Activated T-cell treated with anti-CD3 and anti-CD28 coated beads, Interleukin-2, amount 50 U/mL, for 48 hours (primary cell): ENCODE results near the gene RPL11.
"Not testable (repeated sequence)": the region's sequence is repeated elsewhere in the genome, so short reads cannot be mapped to it uniquely, and the experiment has no call there.

Experiments used
- DNase-seq, 2 experiments: peaks; one replicate each; pipeline ENCODE4 v3.0.0-alpha.2; 2020

Gene RPL11

DNA sequence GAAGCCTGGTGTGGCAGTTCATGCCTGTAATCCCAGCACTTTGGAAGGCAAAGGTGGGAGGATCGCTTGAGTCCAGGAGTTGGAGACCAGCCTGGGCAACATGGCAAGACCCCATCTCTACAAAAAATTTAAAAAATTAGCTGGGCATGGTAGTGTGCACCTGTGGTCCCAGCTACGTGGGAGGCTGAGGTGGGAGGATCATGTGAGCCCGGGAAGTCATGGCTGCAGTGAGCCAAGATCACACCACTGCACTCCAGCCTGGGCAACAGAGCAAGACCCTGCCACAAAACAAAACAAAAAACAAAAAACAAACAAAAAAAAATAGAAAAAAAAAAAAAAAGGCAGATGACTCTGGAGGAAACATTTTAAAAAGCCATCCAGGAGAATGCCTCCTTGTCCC is 3.9 kb upstream of the RPL11 start:
- not testable (repeated sequence) for DNase-seq

- not testable (repeated sequence) for DNase-seq
Measured at GRCh38 chr1:23688281-23688680, 3.3 kb upstream of the RPL11 start.

DNA sequence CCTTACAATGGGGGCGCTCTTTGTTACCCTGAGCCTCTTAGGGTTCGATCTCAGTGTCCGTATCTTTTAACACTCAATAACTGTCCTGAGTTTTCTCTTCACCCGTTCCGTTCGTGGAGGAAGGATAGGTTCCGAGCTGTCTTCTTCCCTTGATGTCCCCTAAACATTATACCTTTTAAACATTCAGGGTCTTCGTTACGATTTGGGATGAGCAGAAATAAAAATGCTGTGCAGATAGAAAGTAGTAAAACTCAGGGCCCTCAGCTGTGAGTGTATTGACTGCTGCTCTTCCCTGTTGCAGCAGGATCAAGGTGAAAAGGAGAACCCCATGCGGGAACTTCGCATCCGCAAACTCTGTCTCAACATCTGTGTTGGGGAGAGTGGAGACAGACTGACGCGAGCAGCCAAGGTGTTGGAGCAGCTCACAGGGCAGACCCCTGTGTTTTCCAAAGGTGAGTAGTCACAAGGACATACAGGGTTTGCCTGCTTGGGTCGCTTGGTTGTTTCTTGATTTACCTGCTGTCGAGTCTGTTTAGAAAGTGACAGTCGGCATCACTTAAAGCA is 784 bp downstream of the RPL11 start:
- DNase-seq, result peak; percentile 37 to 38

DNA sequence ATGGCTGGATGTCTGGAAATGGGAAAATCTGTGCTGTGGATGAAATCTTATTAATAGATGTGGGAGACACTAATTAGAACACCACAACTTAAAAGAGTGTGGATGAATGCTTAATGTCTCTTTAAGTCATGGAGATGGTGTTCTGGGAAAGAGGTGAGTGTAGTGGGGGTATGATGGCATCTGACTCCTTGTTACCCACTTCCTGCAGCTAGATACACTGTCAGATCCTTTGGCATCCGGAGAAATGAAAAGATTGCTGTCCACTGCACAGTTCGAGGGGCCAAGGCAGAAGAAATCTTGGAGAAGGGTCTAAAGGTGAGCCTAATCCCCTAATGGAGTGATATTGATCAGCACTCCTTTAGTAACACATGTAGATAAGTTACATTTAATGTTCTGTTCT is 2.0 kb downstream of the RPL11 start:
- no peak for DNase-seq

DNA sequence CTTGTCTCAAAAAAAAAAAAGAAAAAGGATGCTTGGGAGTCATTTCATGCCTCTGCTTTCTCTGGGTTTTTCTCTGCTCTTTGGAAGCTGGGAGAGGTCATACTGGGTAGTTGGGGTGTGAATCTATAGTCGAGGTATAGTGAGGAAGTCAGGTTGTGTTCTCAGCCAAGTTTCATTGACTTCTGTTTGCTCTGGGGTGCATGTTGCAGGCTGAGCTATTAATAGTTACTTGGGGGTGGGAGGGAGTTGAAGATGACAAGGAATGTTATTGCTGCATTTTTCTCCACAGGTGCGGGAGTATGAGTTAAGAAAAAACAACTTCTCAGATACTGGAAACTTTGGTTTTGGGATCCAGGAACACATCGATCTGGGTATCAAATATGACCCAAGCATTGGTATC is 2.8 kb downstream of the RPL11 start:
- DNase-seq, result no peak

- DNase-seq, result no peak
Measured at GRCh38 chr1:23695667-23696066, 4.1 kb downstream of the RPL11 start.

- DNase-seq, result peak in 1 of 2 experiments; percentile 23
Measured at GRCh38 chr1:23696335-23696989, 4.9 kb downstream of the RPL11 start.

GRCh38 chr1:23698466-23698865 is 6.9 kb downstream of the RPL11 start:
- no peak for DNase-seq

GRCh38 chr1:23699280-23700179 is 7.9 kb downstream of the RPL11 start:
- peak; percentile 54 to 55 for DNase-seq

DNA sequence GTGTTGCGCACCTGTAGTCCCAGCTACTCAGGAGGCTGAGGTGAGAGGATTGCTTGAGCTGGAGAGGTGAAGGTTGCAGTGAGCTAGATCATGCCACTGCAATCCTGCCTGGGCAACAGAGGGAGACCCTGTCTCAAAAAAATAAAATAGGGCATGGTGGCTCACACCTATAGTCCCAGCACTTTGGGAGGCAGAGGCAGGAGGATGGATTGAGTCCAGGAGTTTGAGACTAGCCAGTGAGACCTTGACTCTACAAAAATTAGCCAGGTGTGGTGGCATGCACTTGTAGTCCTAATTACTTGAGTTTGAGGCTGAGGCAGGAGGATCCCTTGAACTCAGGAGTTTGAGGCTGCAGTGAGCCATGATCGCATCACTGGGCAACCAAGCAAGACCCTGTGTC is 9.7 kb downstream of the RPL11 start:
- peak in 1 of 2 experiments; percentile 22 for DNase-seq

GRCh38 chr1:23701996-23702395 is 10.4 kb downstream of the RPL11 start:
- no peak for DNase-seq

- DNase-seq, result no peak
Measured at GRCh38 chr1:23704834-23705495, 13.4 kb downstream of the RPL11 start.

DNA sequence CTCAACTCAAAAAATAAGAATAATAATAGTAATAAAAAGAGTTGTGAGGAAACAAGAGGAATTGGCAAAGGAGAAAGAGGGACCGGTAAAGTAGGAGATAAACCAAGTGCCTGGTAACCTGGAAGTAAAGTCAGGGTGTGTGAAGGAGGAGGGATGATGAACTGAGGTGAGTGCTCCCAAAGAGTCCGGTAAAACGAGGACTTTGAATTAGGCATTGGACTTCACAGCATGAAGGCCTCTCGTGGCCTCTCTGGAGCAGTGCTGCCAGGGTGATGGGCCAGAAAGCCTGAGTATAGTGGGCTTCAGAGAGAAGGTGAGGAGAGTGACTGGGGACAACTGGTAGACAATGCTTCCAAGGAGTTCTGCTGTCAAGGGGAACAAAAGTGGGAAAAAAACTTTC is 17.6 kb downstream of the RPL11 start:
- no peak for DNase-seq

- DNase-seq, result no peak
Measured at GRCh38 chr1:23718482-23718881, 26.9 kb downstream of the RPL11 start.

DNA sequence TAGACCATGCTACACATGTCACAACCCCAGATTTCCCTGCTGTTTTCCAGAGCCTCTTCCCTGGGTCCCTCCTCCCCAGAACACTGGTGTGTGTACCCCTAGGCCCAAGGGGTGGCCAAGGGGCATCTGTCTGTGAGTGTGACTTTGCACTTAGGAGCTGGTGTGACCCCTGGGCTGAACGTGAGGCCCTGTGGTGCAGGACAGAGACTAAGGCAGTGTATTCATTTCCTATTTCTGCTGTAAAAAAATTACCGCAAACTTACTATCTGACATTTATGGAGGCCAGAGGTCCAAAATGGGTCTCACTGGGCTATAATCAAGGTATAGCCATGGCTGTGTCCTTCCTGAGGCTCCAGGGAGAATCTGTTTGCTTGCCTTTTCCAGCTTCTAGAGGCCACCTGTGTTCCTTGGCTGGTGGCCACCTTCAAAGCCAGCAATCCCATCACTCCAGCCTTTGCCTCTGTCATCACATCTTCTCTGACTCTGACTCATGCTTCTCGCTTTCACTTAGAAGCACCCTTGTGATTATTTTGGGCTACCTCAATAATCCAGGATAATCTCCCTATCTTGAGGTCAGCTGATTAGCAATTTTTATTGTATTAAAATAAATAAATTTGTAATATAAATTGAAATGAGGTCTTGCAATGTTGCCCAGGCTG is 27.7 kb downstream of the RPL11 start:
- DNase-seq, result no peak

DNA sequence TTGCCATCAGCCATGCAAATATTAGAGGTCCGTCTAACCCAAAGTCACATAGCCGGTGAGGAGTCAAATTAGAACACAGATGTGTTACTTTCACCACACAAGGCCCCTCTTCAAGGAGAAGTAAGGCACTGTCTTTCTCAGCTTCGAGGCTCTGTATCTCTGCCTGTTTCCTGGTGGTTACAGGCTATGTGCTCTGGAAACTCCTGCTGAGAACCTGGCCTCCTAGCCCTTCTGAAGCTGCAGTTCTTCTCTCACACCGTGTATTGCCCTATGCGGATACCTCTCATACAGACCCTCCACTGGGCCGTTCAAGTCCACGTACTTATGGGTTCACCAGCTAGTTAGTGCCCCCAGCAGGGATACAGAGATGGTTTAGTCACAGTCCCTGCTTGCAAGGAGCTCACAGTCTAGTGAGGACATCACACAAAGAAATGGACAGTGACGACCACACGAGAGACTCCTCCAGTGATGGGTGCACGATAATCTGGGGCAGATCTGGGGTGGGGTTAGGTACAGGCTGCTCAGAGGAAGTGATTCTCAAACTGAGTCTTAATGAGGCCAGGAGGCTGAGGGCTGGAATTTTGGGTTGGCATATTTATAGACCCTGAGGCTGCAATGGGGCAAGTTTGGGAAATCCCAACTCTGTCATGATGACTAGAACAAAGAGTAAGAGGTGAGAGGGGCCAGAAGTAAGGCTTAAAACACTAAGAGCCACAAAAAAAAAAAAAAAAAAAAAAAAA is 28.8 kb downstream of the RPL11 start:
- peak; percentile 53 to 57 for DNase-seq

DNA sequence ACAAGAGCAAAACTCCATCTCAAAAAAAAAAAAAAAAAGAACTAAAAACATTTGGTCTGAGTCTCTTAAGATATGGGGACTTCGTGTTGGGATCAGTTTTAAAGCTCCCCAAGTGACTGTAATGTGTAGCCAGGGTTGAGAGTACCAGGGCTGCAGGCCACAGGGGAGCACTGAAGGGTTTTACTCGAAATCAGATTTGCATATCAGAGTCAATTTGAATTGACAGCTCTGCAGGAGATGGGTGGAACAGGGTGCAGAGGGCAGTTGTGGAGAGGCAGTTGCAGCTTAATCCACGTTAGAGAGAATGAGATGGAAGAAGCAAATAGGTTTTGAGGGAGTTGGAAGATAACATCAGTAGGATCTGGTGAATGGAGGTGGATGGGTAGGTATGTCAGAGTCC is 31.0 kb downstream of the RPL11 start:
- no peak for DNase-seq

GRCh38 chr1:23726686-23727085 is 35.1 kb downstream of the RPL11 start:
- no peak for DNase-seq

GRCh38 chr1:23727362-23727811 is 35.8 kb downstream of the RPL11 start:
- no peak for DNase-seq

DNA sequence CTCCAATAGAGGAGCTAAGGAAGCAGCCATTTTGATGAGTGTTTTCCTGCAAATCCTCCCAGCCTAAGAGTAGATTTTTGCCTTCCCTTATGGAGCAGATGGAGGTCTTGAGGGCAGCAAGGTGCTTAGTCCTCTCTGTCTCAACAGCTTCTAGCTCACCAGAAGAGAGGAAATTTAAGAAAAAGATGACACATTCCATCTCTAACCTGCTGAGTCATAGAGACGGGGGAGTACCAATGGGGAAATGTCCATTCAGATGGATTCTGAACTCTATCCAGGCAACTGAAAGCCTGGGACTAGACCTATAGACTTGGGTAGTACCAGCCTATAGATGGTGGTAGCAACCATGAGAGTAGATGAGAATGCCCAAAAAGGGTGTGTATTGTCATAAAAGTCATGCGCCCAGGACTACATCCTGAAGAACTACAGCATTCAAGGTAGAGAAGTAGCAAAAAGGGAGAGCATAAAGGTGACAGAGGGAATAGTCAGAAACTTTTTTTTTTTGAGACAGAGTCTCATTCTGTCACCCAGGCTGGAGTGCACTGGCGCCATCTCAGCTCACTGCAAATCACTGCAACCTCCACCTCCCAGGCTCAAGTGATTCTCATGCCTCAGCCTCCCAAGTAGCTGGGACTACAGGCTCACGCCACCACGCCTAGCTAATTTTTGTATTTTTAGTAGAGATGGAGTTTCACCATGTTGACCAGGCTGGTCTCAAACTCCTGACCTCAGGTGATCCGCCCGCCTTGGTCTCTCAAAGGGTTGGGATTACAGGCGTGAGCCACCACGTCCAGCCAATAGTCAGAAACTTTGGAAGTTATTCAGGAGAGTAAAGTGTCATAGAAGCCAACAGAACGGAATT is 41.0 kb downstream of the RPL11 start:
- no peak for DNase-seq

DNA sequence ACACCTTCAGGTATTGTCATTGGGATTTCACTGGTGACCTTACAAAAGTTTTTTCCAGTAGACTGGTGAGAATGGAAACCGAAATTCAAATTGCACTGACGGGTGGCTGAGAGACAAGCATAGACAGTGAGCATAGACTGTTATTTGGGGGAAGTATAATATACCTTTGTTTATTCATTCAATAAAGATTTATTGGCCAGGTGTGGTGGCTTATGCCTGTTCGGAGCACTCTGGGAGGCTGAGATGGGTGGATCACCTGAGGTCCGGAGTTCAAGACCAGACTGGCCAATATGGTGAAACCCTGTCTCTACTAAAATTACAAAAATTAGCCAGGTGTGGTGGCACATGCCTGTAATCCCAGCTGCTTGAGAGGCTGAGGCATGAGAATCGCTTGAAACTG is 41.7 kb downstream of the RPL11 start:
- not testable (repeated sequence) for DNase-seq
